ENCODE results near the gene CHCHD6. TPM values are rescaled to one million over a fixed set of nuclear protein-coding genes. Genes with fewer than 3 reads are reported as not detected.
"Not testable (repeated sequence)": the region's sequence is repeated elsewhere in the genome, so short reads cannot be mapped to it uniquely, and the experiment has no call there.

CHCHD6 gene
- total RNA-seq, 4 donors from 2014 or later = 30.3 to 46.5 (median 33.6) TPM

DNA sequence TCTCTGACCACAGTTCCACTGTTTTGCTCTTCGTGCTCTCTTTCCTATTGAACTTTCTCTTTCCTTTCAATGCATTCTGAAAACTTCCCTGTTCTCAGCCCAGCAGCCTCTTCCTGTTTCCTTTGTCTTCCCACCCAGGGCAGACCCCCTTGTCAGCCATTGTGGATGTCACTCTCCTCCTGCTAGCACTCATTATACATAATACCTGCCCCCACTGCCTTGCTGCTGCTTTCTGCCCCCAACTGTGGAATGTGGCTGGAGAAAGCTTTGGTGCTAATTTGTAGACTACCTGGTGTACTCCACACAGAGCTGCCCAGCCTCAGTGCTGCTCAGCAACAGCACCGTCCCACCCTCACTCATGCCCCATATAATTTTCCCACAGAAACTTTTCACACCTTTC lies 80.2 kb downstream of the CHCHD6 start:
- WGBS, 2 donors = 47 to 51% methylated on average over 2 of the region's 2 CpGs
- H3K27ac ChIP-seq = no peak overlapping the region
- no peaks in the 10 kb centered on the region for H3K9me3 ChIP-seq
- TF ChIP-seq POLR2A (IDR thresholded peaks at IDR 0.05) = no peak
- TF ChIP-seq CTCF (IDR thresholded peaks at IDR 0.05) = no peak
- TF ChIP-seq EP300 (IDR thresholded peaks at IDR 0.05) = no peak
- peaks cover 0 to 31% (median 14%) of the 10 kb centered on the region in 4 donors for H3K4me1 ChIP-seq
- no peaks in the 10 kb centered on the region for H3K27me3 ChIP-seq
- H3K36me3 ChIP-seq = no peaks in the 10 kb centered on the region
- no peak for DNase-seq (ENCODE audit: low spot score in 2 of 2)
- no peak overlapping the region for H3K4me3 ChIP-seq

DNA sequence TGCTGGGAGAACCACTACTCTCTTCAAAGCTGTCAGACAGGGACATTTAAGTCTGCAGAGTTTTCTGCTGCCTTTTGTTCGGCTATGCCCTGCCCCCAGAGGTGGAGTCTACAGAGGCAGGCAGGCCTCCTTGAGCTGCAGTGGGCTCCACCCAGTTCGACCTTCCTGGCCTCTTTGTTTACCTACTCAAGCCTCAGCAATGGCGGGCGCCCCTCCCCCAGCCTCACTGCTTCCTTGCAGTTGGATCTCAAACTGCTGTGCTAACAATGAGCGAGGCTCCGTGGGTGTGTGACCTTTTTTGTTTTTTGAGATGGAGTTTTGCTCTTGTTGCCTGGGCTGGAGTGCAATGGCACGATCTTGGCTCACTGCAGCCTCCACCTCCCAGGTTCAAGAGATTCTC lies 87.3 kb downstream of the CHCHD6 start:
- H3K27ac ChIP-seq; H3K4me3 ChIP-seq; H3K27me3 ChIP-seq; DNase-seq (ENCODE audit: low spot score in 2 of 2); H3K4me1 ChIP-seq; H3K36me3 ChIP-seq: not testable (repeated sequence)
- H3K9me3 ChIP-seq = peaks cover 0 to 32% (median 9%) of the 10 kb centered on the region in 4 donors
- 78 to 82% methylated on average over 7 of the region's 7 CpGs for WGBS, 2 donors

DNA sequence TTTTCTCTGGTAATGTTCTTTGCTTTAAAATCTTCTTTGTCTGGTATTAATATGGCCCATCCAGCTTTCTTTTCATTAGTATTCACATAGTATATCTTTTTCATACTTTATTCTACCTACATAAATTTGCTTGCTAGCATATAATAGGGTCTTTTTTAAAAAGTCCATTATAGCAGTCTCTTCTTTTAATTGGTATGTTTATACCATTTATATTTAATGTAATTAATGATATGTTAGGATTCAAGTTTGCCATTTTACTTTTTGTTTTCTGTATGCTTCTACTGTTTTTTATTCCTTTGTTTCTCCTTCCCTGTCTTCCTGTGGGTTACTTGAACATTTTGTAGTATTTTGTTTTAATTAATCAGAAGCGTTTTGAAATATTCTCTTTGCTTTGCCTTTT lies 89.0 kb downstream of the CHCHD6 start:
- H3K27ac ChIP-seq = no peak overlapping the region
- TF ChIP-seq EP300 (IDR thresholded peaks at IDR 0.05) (no peak), POLR2A (IDR thresholded peaks at IDR 0.05) (no peak)
- 92 to 100% methylated on average over 1 of the region's 1 CpG for WGBS, 2 donors

GRCh38 chr3:126797563-126797962 lies 93.5 kb downstream of the CHCHD6 start:
- H3K27ac ChIP-seq = no peak overlapping the region
- H3K36me3 ChIP-seq = peaks cover 0 to 13% (median 0%) of the 10 kb centered on the region in 3 donors
- no peak for TF ChIP-seq POLR2A (IDR thresholded peaks at IDR 0.05)
- TF ChIP-seq CTCF (IDR thresholded peaks at IDR 0.05) = no peak
- TF ChIP-seq EP300 (IDR thresholded peaks at IDR 0.05) = no peak
- no peaks in the 10 kb centered on the region for H3K4me1 ChIP-seq
- peaks cover 0 to 14% (median 7%) of the 10 kb centered on the region in 4 donors for H3K9me3 ChIP-seq
- no peaks in the 10 kb centered on the region for H3K27me3 ChIP-seq
- H3K4me3 ChIP-seq = no peak overlapping the region
- WGBS, 2 donors = 79 to 83% methylated on average over 7 of the region's 7 CpGs
- DNase-seq (ENCODE audit: low spot score in 2 of 2) = no peak

More for the DNA sequence above, 89.0 kb downstream of the CHCHD6 start:
- Histone ChIP-seq H3K36me3 (peaks cover 0 to 8% (median 0%) of the 10 kb centered on the region in 3 donors), H3K27me3 (no peaks in the 10 kb centered on the region), H3K4me1 (no peaks in the 10 kb centered on the region), H3K4me3 (no peak overlapping the region), H3K9me3 (peaks cover 0 to 32% (median 9%) of the 10 kb centered on the region in 4 donors)
- no peak for DNase-seq (ENCODE audit: low spot score in 2 of 2)

DNA sequence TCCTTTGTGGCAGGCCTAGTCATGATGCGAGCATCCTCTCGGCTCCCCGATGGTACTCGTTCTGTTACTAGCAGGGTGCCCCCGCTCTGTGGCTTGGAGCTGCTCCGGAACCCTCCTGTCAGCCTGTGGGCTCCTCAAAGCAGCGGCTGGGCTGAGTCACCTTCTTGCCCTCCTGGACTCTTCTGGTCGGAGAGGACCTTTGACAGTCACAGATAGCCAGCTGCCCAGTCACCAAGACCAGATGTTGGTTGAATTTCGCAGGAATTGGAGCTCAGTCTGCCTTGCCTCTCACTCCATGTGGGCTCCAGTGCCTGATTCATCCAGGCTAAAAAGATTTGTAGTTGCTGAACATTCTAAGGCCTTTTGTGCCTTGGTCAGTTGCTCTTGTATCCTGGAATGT lies 94.5 kb downstream of the CHCHD6 start:
- Histone ChIP-seq H3K27me3 (no peaks in the 10 kb centered on the region), H3K4me1 (no peaks in the 10 kb centered on the region), H3K4me3 (no peak overlapping the region), H3K27ac (no peak overlapping the region), H3K36me3 (peaks cover 0 to 13% (median 0%) of the 10 kb centered on the region in 3 donors), H3K9me3 (peaks cover 0 to 4% (median 2%) of the 10 kb centered on the region in 4 donors)
- 92 to 93% methylated on average over 9 of the region's 9 CpGs for WGBS, 2 donors
- no peak for DNase-seq (ENCODE audit: low spot score in 2 of 2)
- TF ChIP-seq EP300 (IDR thresholded peaks at IDR 0.05) (no peak), POLR2A (IDR thresholded peaks at IDR 0.05) (no peak), CTCF (IDR thresholded peaks at IDR 0.05) (no peak)

GRCh38 chr3:126799099-126799498 lies 95.1 kb downstream of the CHCHD6 start:
- no peaks in the 10 kb centered on the region for H3K9me3 ChIP-seq
- peaks cover 0 to 13% (median 0%) of the 10 kb centered on the region in 3 donors for H3K36me3 ChIP-seq
- DNase-seq (ENCODE audit: low spot score in 2 of 2) = no peak
- H3K4me3 ChIP-seq = no peak overlapping the region
- 94 to 96% methylated on average over 2 of the region's 2 CpGs for WGBS, 2 donors
- no peak for TF ChIP-seq CTCF (IDR thresholded peaks at IDR 0.05)
- TF ChIP-seq EP300 (IDR thresholded peaks at IDR 0.05) = no peak
- no peak for TF ChIP-seq POLR2A (IDR thresholded peaks at IDR 0.05)
- no peaks in the 10 kb centered on the region for H3K27me3 ChIP-seq
- H3K27ac ChIP-seq = no peak overlapping the region
- H3K4me1 ChIP-seq = no peaks in the 10 kb centered on the region

DNA sequence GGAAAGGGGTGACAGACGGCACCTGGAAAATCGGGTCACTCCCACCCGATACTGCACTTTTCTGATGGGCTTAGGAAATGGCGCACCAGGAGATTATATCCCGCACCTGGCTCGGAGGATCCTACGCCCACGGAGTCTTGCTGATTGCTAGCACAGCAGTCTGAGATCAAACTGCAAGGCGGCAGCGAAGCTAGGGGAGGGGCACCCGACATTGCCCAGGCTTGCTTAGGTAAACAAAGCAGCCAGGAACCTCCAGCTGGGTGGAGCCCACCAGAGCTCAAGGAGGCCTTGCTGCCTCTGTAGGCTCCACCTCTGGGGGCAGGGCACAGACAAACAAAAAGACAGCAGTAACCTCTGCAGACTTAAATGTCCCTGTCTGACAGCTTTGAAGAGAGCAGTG lies 97.3 kb downstream of the CHCHD6 start:
- H3K9me3 ChIP-seq; H3K4me3 ChIP-seq; H3K4me1 ChIP-seq; DNase-seq (ENCODE audit: low spot score in 2 of 2); H3K27ac ChIP-seq; H3K27me3 ChIP-seq: not testable (repeated sequence)
- 93 to 95% methylated on average over 11 of the region's 11 CpGs for WGBS, 2 donors
- H3K36me3 ChIP-seq = peaks cover 0 to 13% (median 0%) of the 10 kb centered on the region in 3 donors
